CD4-positive, alpha-beta T cell (primary cell): ENCODE measurements around the gene CCP110. TPM values are rescaled to one million over a fixed set of nuclear protein-coding genes. Genes with fewer than 3 reads are reported as not detected.

ENCODE experiments used
- ATAC-seq: fragments of 200-7000 bp; cut with Tn5 transposase; one replicate; pipeline ENCODE4 v1.10.0; 2022; ENCODE audit warnings: mild to moderate bottlenecking; ENCODE audit not compliant: poor library complexity
- CTCF ChIA-PET: fragments of 350-600 bp; sonication (Branson Sonifier 250); formaldehyde crosslinking; loops from one replicate; lab custom pipeline; 2021; ENCODE audit warnings: antibody characterized with exemption, inconsistent platforms; lab: Charles Lee
- POLR2A ChIA-PET: fragments of 350-600 bp; sonication (Branson Sonifier 250); formaldehyde crosslinking; loops from one replicate; lab custom pipeline; 2021; ENCODE audit warnings: antibody characterized with exemption, inconsistent platforms; lab: Charles Lee
- DNase-seq, 14 experiments: peaks; one replicate each; pipeline ENCODE4 v3.0.0-alpha.2; 2013 to 2020; ENCODE audit warnings: mixed read lengths in 2 of 14
- H3K27ac ChIP-seq, 2 donors: one replicate each; pipeline versions ENCODE4 v1.5.1 to v1.7.0; 2013; ENCODE audit warnings: low read length in 2 of 2, low read depth in 1 of 2, mild to moderate bottlenecking in 1 of 2
- H3K27me3 ChIP-seq, 2 experiments: 1 replicate in 1 of 2; 2 replicates in 1 of 2; pipeline versions ENCODE4 v1.6.1 to v1.7.0; 2013; ENCODE audit warnings: low read length in 2 of 2, control low read depth in 1 of 2, mild to moderate bottlenecking in 1 of 2, moderate library complexity in 1 of 2; ENCODE audit not compliant: insufficient read depth in 2 of 2, control insufficient read depth in 1 of 2
- H3K36me3 ChIP-seq: one replicate; pipeline ENCODE4 v1.6.1; 2013; ENCODE audit warnings: low read length, control low read depth; ENCODE audit not compliant: insufficient read depth
- H3K4me1 ChIP-seq: one replicate; pipeline ENCODE4 v1.6.1; 2013; ENCODE audit warnings: low read length, control low read depth; ENCODE audit not compliant: insufficient read depth
- H3K4me3 ChIP-seq: one replicate; pipeline ENCODE4 v1.5.1; 2013; ENCODE audit warnings: mild to moderate bottlenecking, low read length, moderate library complexity
- H3K9me3 ChIP-seq, 2 experiments: 1 replicate in 1 of 2; 2 replicates in 1 of 2; pipeline versions ENCODE4 v1.6.1 to v1.7.0; 2013; ENCODE audit warnings: low read length in 2 of 2, mild to moderate bottlenecking in 2 of 2, control low read depth in 1 of 2, moderate library complexity in 1 of 2; ENCODE audit not compliant: control insufficient read depth in 1 of 2, insufficient read depth in 1 of 2
- H3K27ac Mint-ChIP-seq: one replicate; pipeline ENCODE4 v1.8.0; 2020; ENCODE audit warnings: mixed read lengths
- H3K27me3 Mint-ChIP-seq: one replicate; pipeline ENCODE4 v1.8.0; 2021; ENCODE audit warnings: mixed read lengths
- H3K36me3 Mint-ChIP-seq: one replicate; pipeline ENCODE4 v1.8.0; 2021; ENCODE audit warnings: low read depth, mixed read lengths
- H3K4me1 Mint-ChIP-seq: one replicate; pipeline ENCODE4 v1.8.0; 2021; ENCODE audit warnings: low read depth, mixed read lengths
- H3K4me3 Mint-ChIP-seq: one replicate; pipeline ENCODE4 v1.8.0; 2020; ENCODE audit warnings: mild to moderate bottlenecking, mixed read lengths
- H3K9me3 Mint-ChIP-seq: one replicate; pipeline ENCODE4 v1.8.0; 2020; ENCODE audit warnings: mixed read lengths
- CTCF ChIP-seq: fragments of 200-600 bp; IDR thresholded peaks from one replicate; pipeline ENCODE4 v1.8.0; 2022; ENCODE audit warnings: antibody characterized with exemption, mild to moderate bottlenecking
- intact Hi-C, 2 experiments: fragments of 100-400 bp; cut with DNase I in 1 of 2; cut with micrococcal nuclease in 1 of 2; formaldehyde crosslinking; loops; one replicate each; pipeline versions ENCODE4 v1.15.1 to v1.9.0; 2023 to 2025; cut with DNase I, micrococcal nuclease
- total RNA-seq, 174 experiments: library from RNA in 2 of 174; stranded (reverse) in 2 of 174; gene quantifications; one replicate each; pipeline ENCODE4 v1.2.3 and lab custom pipeline; 2021 to 2026

The CCP110 gene
- total RNA-seq, 2 experiments from 2014 or later = 14.8 to 15.4 TPM

- CTCF ChIA-PET = interaction anchor here (0.5 to 1.1 kb wide), 2 partner anchors 159 to 298 kb away, joined by 3 to 4 read pairs; no protein-coding TSS in a partner anchor
- Mint-ChIP-seq H3K27ac (no peak overlapping the region), H3K4me3 (no peak overlapping the region), H3K9me3 (no peaks in the 10 kb centered on the region), H3K36me3 (peaks cover 70% of the 10 kb centered on the region), H3K4me1 (no peaks in the 10 kb centered on the region), H3K27me3 (no peaks in the 10 kb centered on the region)
- Histone ChIP-seq H3K4me1 (no peaks in the 10 kb centered on the region), H3K27me3 (no peaks in the 10 kb centered on the region), H3K9me3 (no peaks in the 10 kb centered on the region), H3K36me3 (peaks cover 34% of the 10 kb centered on the region), H3K27ac (no peak overlapping the region), H3K4me3 (no peak overlapping the region)
- intact Hi-C loops = loop anchor here in 1 of 2 experiments (10.0 kb wide), 1 partner anchor 56 kb away; no protein-coding TSS in a partner anchor
- ATAC-seq (no peak), DNase-seq (no peak)
- no peak for TF ChIP-seq CTCF
- POLR2A ChIA-PET = no interaction called here
Measured at GRCh38 chr16:19589106-19589505, 65.4 kb downstream of the CCP110 start.

- Mint-ChIP-seq H3K27ac (no peak overlapping the region), H3K27me3 (no peaks in the 10 kb centered on the region), H3K36me3 (peaks cover 70% of the 10 kb centered on the region), H3K4me3 (no peak overlapping the region), H3K9me3 (no peaks in the 10 kb centered on the region), H3K4me1 (no peaks in the 10 kb centered on the region)
- intact Hi-C loops = loop anchor here in 1 of 2 experiments (10.0 kb wide), 1 partner anchor 55 kb away; no protein-coding TSS in a partner anchor
- no peaks in the 10 kb centered on the region for H3K9me3 ChIP-seq
- no peak overlapping the region for H3K27ac ChIP-seq
- H3K4me3 ChIP-seq = no peak overlapping the region
- ChIA-PET CTCF (interaction anchor here (1.1 kb wide), 1 partner anchor 297 kb away, joined by 3 read pairs; no protein-coding TSS in a partner anchor), POLR2A (no interaction called here)
- no peaks in the 10 kb centered on the region for H3K27me3 ChIP-seq
- TF ChIP-seq CTCF = no peak
- no peaks in the 10 kb centered on the region for H3K4me1 ChIP-seq
- DNase-seq = no peak
- peaks cover 40% of the 10 kb centered on the region for H3K36me3 ChIP-seq
- no peak for ATAC-seq
Measured at GRCh38 chr16:19589771-19590302, 66.1 kb downstream of the CCP110 start.

GRCh38 chr16:19595043-19595767 is 71.5 kb downstream of the CCP110 start:
- no peak for TF ChIP-seq CTCF

More at GRCh38 chr16:19595043-19595767, 71.5 kb downstream of the CCP110 start:
- no peaks in the 10 kb centered on the region for H3K9me3 Mint-ChIP-seq
- H3K4me1 ChIP-seq = no peaks in the 10 kb centered on the region
- no peak overlapping the region for H3K4me3 Mint-ChIP-seq
- no peaks in the 10 kb centered on the region for H3K27me3 ChIP-seq
- ChIA-PET POLR2A (interaction anchor here (0.6 to 0.7 kb wide), 2 partner anchors 153 to 323 kb away, joined by 3 to 5 read pairs; no protein-coding TSS in a partner anchor), CTCF (interaction anchor here (5.2 kb wide), 1 partner anchor 11 kb away, joined by 15 read pairs; no protein-coding TSS in a partner anchor)
- peaks cover 68% of the 10 kb centered on the region for H3K36me3 Mint-ChIP-seq
- H3K4me1 Mint-ChIP-seq = no peaks in the 10 kb centered on the region
- no peak overlapping the region for H3K27ac ChIP-seq
- H3K27me3 Mint-ChIP-seq = no peaks in the 10 kb centered on the region
- peaks cover 43% of the 10 kb centered on the region for H3K36me3 ChIP-seq
- no peak overlapping the region for H3K27ac Mint-ChIP-seq
- DNase-seq (no peak), ATAC-seq (no peak)
- intact Hi-C loops = no loop called here
- no peak overlapping the region for H3K4me3 ChIP-seq
- no peaks in the 10 kb centered on the region for H3K9me3 ChIP-seq
